Peyer's patch (tissue), 4 donors: ENCODE results near the gene SDC3. TPM values are rescaled to one million over a fixed set of nuclear protein-coding genes. Genes with fewer than 3 reads are reported as not detected.
A peak's percentile ranks its signal among the peaks of the same experiment; 100 is the strongest.

Experiments
- DNase-seq, 3 donors: peaks; one replicate each; pipeline ENCODE4 v3.0.0-alpha.2; 2017 to 2019
- H3K27ac ChIP-seq, 4 donors: fragments of 200-600 bp; sonication (generic); one replicate each; pipeline ENCODE4 v1.5.1; 2016 to 2019
- H3K27me3 ChIP-seq, 2 donors: fragments of 200-600 bp; sonication (generic); one replicate each; pipeline ENCODE4 v1.5.1; 2019
- H3K36me3 ChIP-seq, 3 donors: fragments of 200-600 bp; sonication (generic); one replicate each; pipeline ENCODE4 v1.5.1; 2016 to 2019
- H3K4me1 ChIP-seq, 4 donors: fragments of 200-600 bp; sonication (generic); one replicate each; pipeline ENCODE4 v1.5.1; 2016 to 2019
- H3K4me3 ChIP-seq, 4 donors: fragments of 200-600 bp; sonication (generic); 1 replicate in 3 of 4; 2 replicates in 1 of 4; pipeline ENCODE4 v1.5.1; 2016 to 2019; ENCODE audit warnings: mild to moderate bottlenecking in 1 of 4
- H3K9me3 ChIP-seq, 4 donors: fragments of 200-600 bp; sonication (generic); one replicate each; pipeline ENCODE4 v1.5.1; 2016 to 2019; ENCODE audit warnings: mild to moderate bottlenecking in 1 of 4
- CTCF ChIP-seq, 6 experiments: fragments of 450-650 bp in 4 of 6; fragments of 200-600 bp in 2 of 6; sonication (generic) in 1 of 6; IDR thresholded peaks; one replicate each; pipeline ENCODE4 v1.5.1; 2017 to 2019; ENCODE audit warnings: antibody characterized with exemption in 6 of 6, mild to moderate bottlenecking in 3 of 6, moderate library complexity in 1 of 6
- POLR2A ChIP-seq, 2 donors: fragments of 450-650 bp; IDR thresholded peaks; one replicate each; pipeline ENCODE4 v1.5.1; 2017; ENCODE audit warnings: antibody characterized with exemption in 2 of 2, mild to moderate bottlenecking in 2 of 2, moderate library complexity in 2 of 2
- total RNA-seq, 4 donors: library from RNA; depleted of rRNA; stranded (reverse); fragments of >200 nt; gene quantifications; one replicate each; pipeline ENCODE4 v1.1.0, GENCODE V29; 2016

SDC3 gene
- total RNA-seq, 4 donors from 2014 or later = 4.6 to 12.4 (median 8.9) TPM

- no peak overlapping the region for H3K4me3 ChIP-seq
- H3K27ac ChIP-seq = peak overlapping the region in 1 of 4 donors; percentile 2
- no peaks in the 10 kb centered on the region for H3K27me3 ChIP-seq
- no peaks in the 10 kb centered on the region for H3K9me3 ChIP-seq
- H3K4me1 ChIP-seq = no peaks in the 10 kb centered on the region
- no peak for TF ChIP-seq POLR2A (IDR thresholded peaks at IDR 0.05)
- no peak for TF ChIP-seq CTCF (IDR thresholded peaks at IDR 0.05)
- H3K36me3 ChIP-seq = no peaks in the 10 kb centered on the region
- DNase-seq = no peak
These were observed 60.4 kb downstream of the SDC3 start for GRCh38 chr1:30848130-30848529.

GRCh38 chr1:30847358-30847972, 61.1 kb downstream of the SDC3 start:
- Histone ChIP-seq H3K9me3 (no peaks in the 10 kb centered on the region), H3K27ac (peak overlapping the region in 3 of 4 donors; percentile 2 to 20 (median 12)), H3K4me3 (no peak overlapping the region), H3K4me1 (no peaks in the 10 kb centered on the region), H3K36me3 (no peaks in the 10 kb centered on the region), H3K27me3 (no peaks in the 10 kb centered on the region)
- DNase-seq = peak in 2 of 3 donors; percentile 71 to 79
- TF ChIP-seq CTCF (IDR thresholded peaks at IDR 0.05) (no peak), POLR2A (IDR thresholded peaks at IDR 0.05) (no peak)

- peak overlapping the region in 2 of 4 donors; percentile 2 to 12 for H3K27ac ChIP-seq
- TF ChIP-seq CTCF (IDR thresholded peaks at IDR 0.05) (no peak), POLR2A (IDR thresholded peaks at IDR 0.05) (no peak)
- no peak overlapping the region for H3K4me3 ChIP-seq
These were observed 62.0 kb downstream of the SDC3 start for GRCh38 chr1:30846587-30846986.

GRCh38 chr1:30845904-30846290, 62.7 kb downstream of the SDC3 start:
- Histone ChIP-seq H3K36me3 (no peaks in the 10 kb centered on the region), H3K4me3 (no peak overlapping the region), H3K27ac (no peak overlapping the region), H3K4me1 (no peaks in the 10 kb centered on the region), H3K9me3 (no peaks in the 10 kb centered on the region), H3K27me3 (no peaks in the 10 kb centered on the region)
- TF ChIP-seq POLR2A (IDR thresholded peaks at IDR 0.05) = no peak
- peak in 1 of 6 experiments; percentile 13 for TF ChIP-seq CTCF (IDR thresholded peaks at IDR 0.05)
- no peak for DNase-seq

More at GRCh38 chr1:30846587-30846986, 62.0 kb downstream of the SDC3 start:
- no peaks in the 10 kb centered on the region for H3K27me3 ChIP-seq
- H3K36me3 ChIP-seq = no peaks in the 10 kb centered on the region
- no peaks in the 10 kb centered on the region for H3K9me3 ChIP-seq
- no peaks in the 10 kb centered on the region for H3K4me1 ChIP-seq
- DNase-seq = no peak

GRCh38 chr1:30845237-30845903, 63.2 kb downstream of the SDC3 start:
- no peak for TF ChIP-seq POLR2A (IDR thresholded peaks at IDR 0.05)
- no peak for TF ChIP-seq CTCF (IDR thresholded peaks at IDR 0.05)
- no peak for DNase-seq
- Histone ChIP-seq H3K27ac (no peak overlapping the region), H3K4me1 (no peaks in the 10 kb centered on the region), H3K36me3 (no peaks in the 10 kb centered on the region), H3K9me3 (no peaks in the 10 kb centered on the region), H3K4me3 (no peak overlapping the region), H3K27me3 (no peaks in the 10 kb centered on the region)
